G401 (cell line): Measurements from ENCODE around the gene HCAR2. TPM values are rescaled to one million over a fixed set of nuclear protein-coding genes. Genes with fewer than 3 reads are reported as not detected.
"Not testable (repeated sequence)": the region's sequence is repeated elsewhere in the genome, so short reads cannot be mapped to it uniquely, and the experiment has no call there.

ENCODE experiments used
- DNase-seq: peaks from one replicate; pipeline ENCODE4 v3.0.0-alpha.2; 2015; ENCODE audit warnings: low spot score
- in situ Hi-C: cut with HindIII; loops from 2 replicates; pipeline ENCODE4 v1.10.0; 2016; ENCODE audit warnings: low sequenced_read_pairs, mixed read lengths
- total RNA-seq: library from RNA; depleted of rRNA; stranded (reverse); fragments of >200 nt; shearing (Covaris generic); gene quantifications from 2 replicates; pipeline ENCODE4 v1.2.3, GENCODE V29; 2014

Gene HCAR2
- total RNA-seq, 1 experiment from 2014 or later = not detected

DNA sequence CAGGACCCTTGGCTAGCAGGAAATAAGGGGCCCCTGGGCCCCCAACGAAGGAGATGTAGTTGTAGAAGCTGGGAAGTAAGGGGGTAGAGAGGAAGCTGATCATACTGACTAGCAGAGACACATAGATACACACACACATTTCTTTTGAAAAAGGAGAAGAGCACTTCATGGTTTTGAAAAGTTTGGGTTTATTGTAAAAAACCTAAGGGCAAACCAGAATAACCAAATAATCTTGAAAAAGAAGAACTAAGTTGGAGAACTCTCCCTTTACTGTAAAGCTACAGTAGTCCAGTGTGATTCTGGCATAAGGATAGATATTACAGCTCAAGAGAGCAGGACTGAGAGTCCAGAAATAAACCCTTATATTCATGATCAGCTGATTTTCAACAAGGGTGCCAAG lies 19.2 kb upstream of the HCAR2 start:
- DNase-seq = no peak
- in situ Hi-C loops = no loop called here

GRCh38 chr12:122721057-122721545 lies 17.9 kb upstream of the HCAR2 start:
- in situ Hi-C loops = no loop called here

GRCh38 chr12:122716658-122717057 lies 13.5 kb upstream of the HCAR2 start, which contains the start of gene HCAR3:
HCAR3 (minus strand) TSS chr12:122716811; CDS start chr12:122716737, 74 bp downstream.
- peak; percentile 15 for DNase-seq
- in situ Hi-C loops = not testable (repeated sequence)

More at GRCh38 chr12:122721057-122721545, 17.9 kb upstream of the HCAR2 start:
- no peak for DNase-seq

DNA sequence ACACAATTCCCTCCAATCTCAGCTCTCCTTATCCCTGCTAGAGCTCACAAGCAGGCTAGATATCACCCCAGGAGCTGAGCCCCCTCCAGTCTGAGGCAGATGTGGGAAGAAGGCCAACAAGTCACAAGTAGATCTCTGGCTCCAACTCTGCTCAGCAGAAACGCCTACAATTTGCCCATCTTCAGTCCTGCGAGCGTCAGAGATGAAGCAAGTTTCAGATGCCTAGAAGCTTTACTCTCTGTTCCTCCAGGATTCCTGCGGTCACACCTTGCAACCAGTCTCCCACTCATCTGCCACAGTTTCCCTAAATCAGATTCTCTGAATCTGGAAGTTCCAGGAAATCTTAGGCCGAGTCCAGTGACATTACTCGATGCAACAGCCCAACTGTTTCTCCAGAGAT lies 12.1 kb upstream of the HCAR2 start:
- in situ Hi-C loops, DNase-seq: not testable (repeated sequence)

GRCh38 chr12:122713491-122714188 lies 10.5 kb upstream of the HCAR2 start:
- in situ Hi-C loops = not testable (repeated sequence)

GRCh38 chr12:122711266-122711665 lies 8.1 kb upstream of the HCAR2 start:
- in situ Hi-C loops, DNase-seq: not testable (repeated sequence)

More at GRCh38 chr12:122713491-122714188, 10.5 kb upstream of the HCAR2 start:
- not testable (repeated sequence) for DNase-seq

DNA sequence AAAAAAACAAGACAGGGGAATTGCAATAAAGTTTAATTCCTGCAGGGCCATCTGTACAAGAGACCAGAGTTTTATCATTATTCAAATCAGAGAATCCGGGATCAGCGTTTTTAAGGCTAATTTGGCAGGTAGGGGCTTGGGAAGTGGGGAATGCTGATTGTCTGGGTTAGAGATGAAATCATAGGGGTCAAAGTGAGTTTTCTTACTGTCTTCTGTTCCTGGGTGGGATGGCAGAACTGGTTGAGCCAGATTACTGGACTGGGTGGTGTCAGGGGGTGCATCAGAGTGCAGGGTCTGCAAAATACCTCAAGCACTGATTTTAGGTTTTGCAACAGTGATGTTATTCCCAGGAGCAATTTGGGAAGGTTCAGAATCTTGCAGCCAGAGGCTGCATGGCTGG lies 7.2 kb upstream of the HCAR2 start:
- DNase-seq, in situ Hi-C loops: not testable (repeated sequence)

DNA sequence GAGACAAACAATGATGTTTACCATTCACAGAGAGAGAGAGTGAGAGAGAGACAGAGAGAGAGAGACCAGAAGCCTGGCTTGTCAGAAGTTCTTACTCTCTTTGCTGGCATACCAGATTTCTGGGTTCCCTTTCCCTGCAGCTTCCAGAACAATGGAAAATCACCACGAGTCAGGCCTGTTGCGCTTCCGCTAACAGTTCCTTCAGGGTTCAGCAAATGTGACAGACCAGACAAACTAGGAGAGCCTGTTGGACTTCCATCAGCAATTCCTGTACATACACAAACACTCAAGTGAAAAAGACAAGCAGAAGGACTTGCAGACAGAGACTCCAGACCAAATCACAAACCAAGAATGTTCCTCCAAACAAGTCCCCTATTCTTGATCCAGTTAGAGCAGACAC lies 6.1 kb upstream of the HCAR2 start:
- in situ Hi-C loops, DNase-seq: not testable (repeated sequence)

- in situ Hi-C loops, DNase-seq: not testable (repeated sequence)
These were observed 684 bp upstream of the HCAR2 start for GRCh38 chr12:122703841-122704240.

DNA sequence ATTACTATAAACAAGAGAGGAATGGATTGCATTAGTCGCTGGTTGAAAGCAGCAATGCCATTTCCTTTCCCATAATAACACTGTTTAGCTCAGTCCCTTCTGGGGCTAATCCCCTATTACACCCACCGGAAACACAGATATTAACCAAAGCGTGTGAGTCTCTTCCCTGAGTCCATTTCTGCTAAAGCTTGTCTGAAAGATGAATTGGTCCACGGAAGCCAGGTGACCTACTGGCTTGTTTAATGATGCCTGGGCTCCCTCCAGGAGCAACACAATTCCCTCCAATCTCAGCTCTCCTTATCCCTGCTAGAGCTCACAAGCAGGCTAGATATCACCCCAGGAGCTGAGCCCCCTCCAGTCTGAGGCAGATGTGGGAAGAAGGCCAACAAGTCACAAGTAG lies 1.7 kb downstream of the HCAR2 start:
- DNase-seq, in situ Hi-C loops: not testable (repeated sequence)

DNA sequence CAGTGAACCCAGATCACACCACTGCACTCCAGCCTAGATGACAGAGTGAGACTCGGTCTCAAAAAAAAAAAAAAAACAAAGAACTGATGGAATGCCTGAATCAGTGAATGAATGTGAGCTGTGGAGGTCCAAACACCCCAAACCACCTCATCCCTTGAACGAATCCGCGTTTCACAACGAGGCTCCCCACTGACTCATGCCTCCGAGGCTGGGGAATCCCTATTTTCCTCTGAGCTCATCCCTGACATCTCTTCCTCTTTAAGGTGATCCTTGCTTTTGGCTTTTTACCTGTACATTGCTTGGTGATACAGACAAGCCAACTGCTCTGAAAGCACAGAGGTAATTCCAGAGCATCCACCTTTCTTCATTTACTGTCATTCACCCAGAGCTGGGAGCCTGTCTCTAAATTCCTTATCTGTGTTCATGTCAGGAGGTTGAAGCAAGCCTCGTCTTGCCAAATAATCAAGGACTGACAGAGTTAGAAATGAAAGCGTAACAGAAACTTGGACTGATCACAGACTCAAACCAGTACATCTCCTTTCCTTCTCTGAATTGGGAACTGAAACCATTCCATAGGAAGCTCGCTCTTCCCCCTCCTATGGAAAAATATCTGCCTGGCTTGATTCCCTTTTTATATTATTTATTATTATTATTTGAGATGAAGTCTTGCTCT lies 3.0 kb downstream of the HCAR2 start:
- DNase-seq, in situ Hi-C loops: not testable (repeated sequence)

- DNase-seq, in situ Hi-C loops: not testable (repeated sequence)
These were observed 6.2 kb downstream of the HCAR2 start for GRCh38 chr12:122696922-122697321.

GRCh38 chr12:122691566-122691965 lies 11.6 kb downstream of the HCAR2 start:
- DNase-seq = no peak
- in situ Hi-C loops = no loop called here

DNA sequence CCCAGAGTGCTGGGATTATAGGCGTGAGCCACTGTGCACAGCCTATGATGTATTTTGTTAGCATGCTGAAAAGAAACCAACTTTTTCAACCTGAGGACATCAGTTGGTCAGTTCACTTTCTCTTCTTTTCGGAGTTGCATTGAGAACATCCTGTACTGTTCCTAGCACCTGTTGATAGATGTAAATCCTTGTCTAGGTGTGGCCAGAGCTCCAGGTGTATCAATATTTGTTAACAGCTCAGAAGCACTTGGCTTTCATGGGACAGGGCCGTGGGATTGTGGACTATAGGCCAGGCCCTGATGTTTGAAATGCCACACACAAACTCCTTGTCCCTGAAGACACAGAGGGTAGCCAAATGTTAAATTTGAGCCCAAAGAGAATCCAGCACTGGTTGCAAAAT lies 14.9 kb downstream of the HCAR2 start:
- in situ Hi-C loops = no loop called here

GRCh38 chr12:122687086-122687485 lies 16.1 kb downstream of the HCAR2 start:
- DNase-seq = no peak
- in situ Hi-C loops = no loop called here

More for the DNA sequence above, 14.9 kb downstream of the HCAR2 start:
- no peak for DNase-seq

DNA sequence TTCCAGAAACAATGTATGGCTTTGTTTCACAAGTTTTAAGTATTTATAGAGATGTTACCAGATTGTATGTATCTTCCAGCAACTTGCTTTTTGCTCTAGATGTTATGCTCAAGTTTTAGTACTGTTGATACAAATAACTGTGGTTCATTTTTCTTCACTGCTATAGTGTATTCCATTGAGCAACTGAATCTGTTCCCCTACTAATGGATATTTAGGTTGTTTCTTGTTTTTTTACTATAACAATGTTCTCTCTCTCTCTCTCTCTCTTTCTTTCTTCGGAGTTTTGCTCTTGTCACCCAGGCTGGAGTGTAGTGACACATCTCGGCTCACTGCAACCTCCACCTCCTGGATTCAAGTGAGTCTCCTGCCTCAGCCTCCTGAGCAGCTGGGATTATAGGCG lies 16.6 kb downstream of the HCAR2 start:
- DNase-seq = no peak
- in situ Hi-C loops = no loop called here

DNA sequence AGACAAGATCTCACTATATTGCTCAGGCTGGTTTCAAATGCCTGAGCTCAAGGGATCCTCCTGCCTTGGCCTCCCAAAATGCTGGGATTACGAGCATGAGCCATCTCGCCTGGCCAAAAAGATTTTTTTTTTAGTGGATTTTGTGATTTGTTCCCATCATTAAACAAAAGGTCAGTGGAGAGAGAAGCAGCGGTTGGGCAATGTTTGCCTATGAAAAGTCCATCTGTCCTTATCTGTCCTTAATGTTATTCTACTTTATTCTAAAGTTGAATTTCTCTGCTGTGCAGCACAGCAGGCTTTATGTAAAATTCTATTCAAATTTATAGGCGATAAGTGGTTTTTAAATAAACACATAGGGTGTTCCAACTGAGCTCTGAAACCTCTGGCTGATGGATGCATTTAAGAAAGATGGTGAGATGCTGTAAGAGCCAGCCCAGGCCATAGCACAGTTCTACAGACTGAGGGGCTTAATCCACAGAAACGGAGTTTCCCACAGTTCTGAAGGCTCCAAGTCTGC lies 18.8 kb downstream of the HCAR2 start:
- DNase-seq = no peak
- in situ Hi-C loops = no loop called here

DNA sequence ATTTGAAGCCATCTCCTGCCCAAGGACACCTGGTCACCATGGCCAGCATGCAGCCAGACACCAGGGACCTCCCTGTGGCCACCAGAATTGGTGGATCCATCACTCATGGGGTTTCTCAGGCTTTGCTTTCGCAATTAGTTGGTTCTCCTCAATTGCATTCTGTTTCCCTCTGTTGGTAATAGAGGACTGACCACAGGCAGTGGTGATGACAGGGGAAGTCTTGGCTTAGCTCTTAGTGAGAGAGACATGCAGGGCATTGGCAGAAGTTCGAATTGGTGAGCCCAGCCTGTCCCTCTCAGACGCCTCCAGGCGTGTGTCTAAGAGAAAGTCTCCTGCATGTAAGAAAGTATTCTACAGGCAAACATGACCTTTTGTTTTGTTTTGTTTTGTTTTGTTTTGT lies 21.3 kb downstream of the HCAR2 start:
- in situ Hi-C loops = no loop called here

DNA sequence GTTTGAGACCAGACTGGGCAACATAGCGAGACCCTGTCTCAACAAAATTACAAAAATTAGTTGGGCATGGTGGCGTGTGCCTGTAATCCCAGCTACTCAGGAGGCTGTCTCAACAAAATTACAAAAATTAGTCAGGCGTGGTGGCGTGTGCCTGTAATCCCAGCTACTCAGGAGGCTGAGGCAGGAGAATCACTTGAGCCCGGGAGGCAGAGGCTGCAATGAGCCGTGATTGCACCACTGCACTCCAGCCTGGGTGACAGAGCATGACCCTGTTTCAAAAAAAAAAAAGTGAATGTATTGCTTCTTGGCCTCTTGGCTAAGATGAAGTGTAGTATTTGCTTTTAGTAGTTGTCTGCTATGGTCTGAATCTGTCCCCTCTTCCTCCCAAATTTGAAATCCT lies 22.2 kb downstream of the HCAR2 start:
- in situ Hi-C loops, DNase-seq: not testable (repeated sequence)

More for the DNA sequence above, 21.3 kb downstream of the HCAR2 start:
- no peak for DNase-seq

- in situ Hi-C loops, DNase-seq: not testable (repeated sequence)
These were observed 26.4 kb downstream of the HCAR2 start for GRCh38 chr12:122676781-122677180.
